Activated naive CD4-positive, alpha-beta T cell (primary cell): ENCODE measurements around the gene ADAMTS17.

ENCODE experiments used
- DNase-seq, 4 experiments: peaks; one replicate each; lab custom pipeline; 2025; lab: John Stamatoyannopoulos, UW

The ADAMTS17 gene

GRCh38 chr15:100310513-100311153 is 31.1 kb downstream of the ADAMTS17 start:
- DNase-seq: no peak

GRCh38 chr15:100310041-100310405 is 31.8 kb downstream of the ADAMTS17 start:
- no peak for DNase-seq

- no peak for DNase-seq
Measured at GRCh38 chr15:100309109-100310040, 32.4 kb downstream of the ADAMTS17 start.

GRCh38 chr15:100308608-100309007 is 33.2 kb downstream of the ADAMTS17 start:
- no peak for DNase-seq

- DNase-seq: no peak
Measured at GRCh38 chr15:100308213-100308600, 33.6 kb downstream of the ADAMTS17 start.

GRCh38 chr15:100307241-100308212 is 34.2 kb downstream of the ADAMTS17 start:
- no peak for DNase-seq

- no peak for DNase-seq
Measured at GRCh38 chr15:100306098-100306497, 35.7 kb downstream of the ADAMTS17 start.

GRCh38 chr15:100301910-100302431 is 39.8 kb downstream of the ADAMTS17 start:
- no peak for DNase-seq

- DNase-seq: no peak
Measured at GRCh38 chr15:100298257-100298656, 43.5 kb downstream of the ADAMTS17 start.

- DNase-seq: no peak
Measured at GRCh38 chr15:100297812-100298211, 44.0 kb downstream of the ADAMTS17 start.

- DNase-seq: no peak
Measured at GRCh38 chr15:100295939-100296565, 45.7 kb downstream of the ADAMTS17 start.

- no peak for DNase-seq
Measured at GRCh38 chr15:100292010-100292409, 49.8 kb downstream of the ADAMTS17 start.

GRCh38 chr15:100291106-100291505 is 50.7 kb downstream of the ADAMTS17 start:
- no peak for DNase-seq

GRCh38 chr15:100285641-100286295 is 56.0 kb downstream of the ADAMTS17 start:
- no peak for DNase-seq

- DNase-seq: no peak
Measured at GRCh38 chr15:100284701-100285100, 57.1 kb downstream of the ADAMTS17 start.

- no peak for DNase-seq
Measured at GRCh38 chr15:100284191-100284590, 57.6 kb downstream of the ADAMTS17 start.

- DNase-seq: no peak
Measured at GRCh38 chr15:100281096-100281917, 60.5 kb downstream of the ADAMTS17 start.

- DNase-seq: no peak
Measured at GRCh38 chr15:100279849-100280248, 61.9 kb downstream of the ADAMTS17 start.

GRCh38 chr15:100279446-100279845 is 62.3 kb downstream of the ADAMTS17 start:
- no peak for DNase-seq
